Caki2 (cell line): ENCODE measurements around the gene PTPRG. TPM values are rescaled to one million over a fixed set of nuclear protein-coding genes. Genes with fewer than 3 reads are reported as not detected.

ENCODE experiments used
- DNase-seq: peaks from one replicate; pipeline ENCODE4 v3.0.0-alpha.2; 2015; ENCODE audit warnings: low read depth
- in situ Hi-C: cut with HindIII; loops from 2 replicates; pipeline ENCODE4 v1.10.0; 2016; ENCODE audit warnings: low sequenced_read_pairs, low pct_unique_long_range_greater_than_20kb, mixed read lengths
- total RNA-seq: library from RNA; depleted of rRNA; stranded (reverse); fragments of >200 nt; shearing (Covaris generic); gene quantifications from 2 replicates; pipeline ENCODE4 v1.2.3, GENCODE V29; 2014; ENCODE audit warnings: low replicate concordance

Gene PTPRG
- total RNA-seq, 1 experiment from 2014 or later = 9.4 TPM

DNA sequence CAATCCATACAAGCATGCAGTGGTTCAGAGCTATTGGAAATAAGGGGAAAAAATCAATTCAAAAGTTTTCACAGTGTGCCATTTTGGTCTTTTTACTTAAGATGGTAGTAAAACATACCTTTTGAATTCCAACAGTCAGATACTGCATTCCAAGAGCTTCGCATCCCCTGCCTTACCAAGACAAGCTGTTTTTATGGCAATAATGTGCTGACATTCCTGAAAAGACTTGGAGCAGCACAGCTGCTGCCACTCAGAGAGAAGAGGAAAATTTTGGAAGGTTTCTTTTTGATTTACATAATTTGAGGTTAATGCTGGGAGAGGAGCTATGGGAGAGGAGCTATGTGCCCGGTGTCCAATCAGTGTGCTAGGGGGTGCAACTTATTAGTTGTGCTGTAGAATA is 663.7 kb downstream of the PTPRG start:
- DNase-seq = no peak
- in situ Hi-C loops = no loop called here

DNA sequence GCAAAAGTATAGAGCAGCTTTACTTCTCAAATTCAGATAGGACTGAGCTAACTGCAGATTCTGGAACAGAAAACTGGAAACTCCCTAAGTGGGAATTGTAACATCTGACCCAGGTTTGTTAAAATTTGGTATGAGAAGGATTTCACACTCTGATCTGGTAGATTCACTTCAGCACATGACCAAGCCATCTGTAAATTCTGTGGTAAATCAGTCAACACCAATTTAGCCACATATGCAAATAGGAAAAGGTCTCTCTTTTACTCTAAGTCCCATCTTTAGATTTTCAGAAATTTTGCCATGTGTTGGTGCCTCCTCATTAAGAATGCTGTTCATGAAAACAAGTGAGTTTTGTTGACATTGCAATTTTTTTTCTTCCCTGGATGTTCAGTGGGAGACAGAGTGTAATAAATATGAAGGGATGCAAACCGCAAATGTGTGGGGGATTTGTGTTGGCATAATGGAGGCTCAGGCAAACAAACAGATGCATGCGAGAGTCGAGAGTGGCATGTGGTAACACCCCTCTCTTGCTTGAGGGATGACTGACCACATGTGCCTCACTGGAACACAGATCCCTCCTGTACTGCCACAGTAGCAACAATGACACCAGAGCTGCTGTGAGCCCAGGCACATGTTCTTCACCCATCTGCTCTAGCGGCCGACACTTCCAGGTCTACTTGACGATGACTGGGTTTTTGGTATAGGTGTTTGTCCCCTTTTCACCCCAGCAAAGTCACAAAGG is 665.4 kb downstream of the PTPRG start:
- no peak for DNase-seq
- in situ Hi-C loops = no loop called here

DNA sequence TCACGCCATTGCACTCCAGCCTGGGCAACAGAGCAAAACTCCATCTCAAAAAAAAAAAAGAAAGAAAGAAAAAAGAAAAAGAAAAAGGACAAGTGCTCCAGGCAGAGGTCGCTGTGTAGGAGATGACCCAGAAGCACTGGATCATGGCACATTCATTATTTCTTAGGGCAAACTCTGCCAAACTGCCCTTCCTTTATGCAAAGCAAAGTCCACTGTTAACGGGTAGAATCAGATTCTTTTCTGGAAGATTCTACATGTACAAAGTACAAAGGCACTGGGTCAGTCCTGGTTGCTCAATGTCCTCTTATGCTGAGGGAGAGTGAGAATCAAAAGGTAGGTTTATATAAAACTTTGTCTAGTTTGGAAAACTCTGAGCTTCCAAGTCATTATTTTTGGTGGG is 667.1 kb downstream of the PTPRG start:
- in situ Hi-C loops = no loop called here

DNA sequence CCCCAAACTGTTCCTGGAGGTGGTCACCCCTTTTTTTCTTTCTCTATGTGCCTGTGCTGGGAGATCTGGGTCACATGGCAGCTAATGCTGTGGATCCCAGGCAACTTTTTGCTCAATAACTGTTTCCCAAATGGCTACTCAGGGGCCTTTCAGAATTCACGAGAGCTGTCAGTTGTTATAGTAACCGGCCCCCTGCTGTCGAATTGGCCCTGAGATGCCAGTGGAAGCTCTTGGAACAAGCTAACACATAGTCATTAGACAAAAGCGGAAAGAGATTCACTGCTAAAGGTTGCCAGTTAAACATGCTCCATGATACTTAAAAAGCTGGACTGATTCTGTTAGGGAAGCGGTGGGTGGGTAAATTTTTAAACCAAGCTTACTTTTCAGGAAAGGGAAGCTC is 667.8 kb downstream of the PTPRG start:
- DNase-seq = no peak
- in situ Hi-C loops = no loop called here

More for the DNA sequence above, 667.1 kb downstream of the PTPRG start:
- DNase-seq = no peak

DNA sequence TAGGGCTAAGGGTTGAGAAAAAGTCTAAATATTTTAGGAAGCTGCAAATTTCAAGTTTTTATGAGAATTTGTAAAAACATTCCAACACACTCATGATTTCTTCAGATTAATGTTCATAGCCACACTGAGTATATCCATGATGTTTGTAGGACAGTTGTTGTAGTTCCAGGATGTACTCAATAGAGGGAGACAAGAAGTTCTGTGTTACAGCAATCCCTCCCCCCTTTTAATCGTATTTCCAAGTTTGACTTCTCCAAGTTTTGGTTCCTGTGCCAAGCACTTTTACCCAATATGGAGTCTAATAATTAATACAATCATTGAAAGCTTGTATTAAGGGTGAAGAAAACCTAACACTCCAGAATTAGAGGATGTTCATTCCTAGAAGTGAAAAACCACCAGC is 668.5 kb downstream of the PTPRG start:
- DNase-seq = no peak
- in situ Hi-C loops = no loop called here

DNA sequence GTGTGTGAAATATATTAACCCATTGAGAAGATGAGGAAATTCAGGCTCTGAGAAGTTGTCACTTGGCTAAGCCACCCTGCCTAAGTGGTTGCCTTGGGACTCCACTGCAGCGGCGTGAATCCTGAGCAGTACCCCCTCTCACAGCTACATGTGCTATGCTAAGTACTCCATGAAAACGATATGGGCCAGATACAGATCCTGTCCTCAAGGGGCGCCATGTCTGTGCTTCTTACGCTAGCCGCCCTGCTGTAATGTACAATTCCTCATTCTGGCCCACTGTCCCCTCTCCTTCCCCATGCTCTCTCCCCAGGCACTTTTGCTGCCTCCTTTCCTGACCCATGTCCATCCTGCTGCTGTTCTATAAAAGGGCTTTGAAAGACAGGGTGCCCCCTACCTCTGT is 671.7 kb downstream of the PTPRG start:
- in situ Hi-C loops = no loop called here
- no peak for DNase-seq

DNA sequence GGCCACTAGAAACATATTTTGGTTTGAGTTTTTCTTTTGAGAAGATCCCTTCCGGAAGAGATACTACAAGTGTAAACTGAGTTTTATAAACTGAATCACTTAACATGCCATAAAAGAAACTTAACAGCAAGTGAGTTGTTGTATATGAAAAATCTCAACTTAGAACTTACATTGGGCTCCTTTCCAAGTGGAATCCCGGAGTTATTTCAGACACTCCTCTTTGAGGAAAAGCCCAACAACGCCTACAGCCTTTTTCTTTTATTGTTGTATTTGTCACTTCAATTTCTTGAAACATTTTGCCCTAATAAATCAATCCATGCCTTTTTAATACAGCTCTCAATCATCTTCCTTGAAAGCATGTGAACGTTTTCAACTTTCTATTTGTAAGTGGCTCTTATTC is 674.6 kb downstream of the PTPRG start:
- no peak for DNase-seq
- in situ Hi-C loops = no loop called here

DNA sequence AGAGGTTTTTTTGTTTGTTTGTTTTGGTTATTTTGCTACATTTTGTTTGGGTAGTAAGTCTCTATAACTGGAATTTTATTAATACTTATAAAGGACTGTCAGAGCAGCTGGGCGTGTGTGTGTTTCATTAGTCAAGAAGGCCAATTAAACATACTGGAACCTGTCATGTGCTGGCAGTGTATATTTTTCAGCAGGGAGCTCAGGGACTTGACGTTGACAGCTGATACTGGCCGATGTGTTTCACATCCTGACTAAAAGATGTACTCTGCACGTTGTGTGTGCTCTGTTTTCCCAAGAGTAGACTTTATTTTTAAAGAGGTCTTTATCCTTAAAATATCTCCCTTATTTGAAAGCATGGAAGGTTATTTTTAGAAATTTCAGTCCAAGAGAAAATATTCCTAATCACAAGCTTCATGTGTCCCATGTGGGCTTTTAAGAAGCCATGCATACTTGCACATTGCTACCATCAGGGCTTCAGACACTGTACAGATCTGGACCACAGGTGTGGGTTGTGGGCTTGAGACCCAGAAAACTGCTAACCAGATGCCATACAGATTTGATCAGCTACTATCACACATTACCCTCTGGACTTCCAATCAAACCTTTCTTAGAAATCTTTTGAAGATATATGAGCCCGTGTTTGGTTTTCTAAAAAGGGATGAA is 676.0 kb downstream of the PTPRG start:
- DNase-seq = no peak
- in situ Hi-C loops = no loop called here

DNA sequence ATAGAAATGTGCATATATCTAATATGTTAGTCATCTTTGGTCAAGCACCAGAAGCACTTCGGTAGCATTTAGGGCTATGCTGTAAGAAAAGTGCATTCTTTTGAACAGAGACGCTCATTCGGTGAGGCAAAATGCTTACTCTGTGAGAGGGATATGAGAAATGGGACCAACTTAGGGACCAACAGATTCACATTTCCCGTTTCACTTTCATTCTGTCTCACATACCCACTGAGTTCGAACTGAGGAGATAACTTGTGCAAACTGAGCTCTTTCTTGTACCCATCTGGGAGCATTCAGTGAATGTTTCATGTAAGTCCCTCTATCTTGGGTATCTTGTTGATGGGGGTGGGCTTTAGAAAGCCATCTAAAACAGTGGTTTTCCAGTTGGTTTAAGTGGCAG is 676.6 kb downstream of the PTPRG start:
- in situ Hi-C loops = no loop called here
- no peak for DNase-seq

DNA sequence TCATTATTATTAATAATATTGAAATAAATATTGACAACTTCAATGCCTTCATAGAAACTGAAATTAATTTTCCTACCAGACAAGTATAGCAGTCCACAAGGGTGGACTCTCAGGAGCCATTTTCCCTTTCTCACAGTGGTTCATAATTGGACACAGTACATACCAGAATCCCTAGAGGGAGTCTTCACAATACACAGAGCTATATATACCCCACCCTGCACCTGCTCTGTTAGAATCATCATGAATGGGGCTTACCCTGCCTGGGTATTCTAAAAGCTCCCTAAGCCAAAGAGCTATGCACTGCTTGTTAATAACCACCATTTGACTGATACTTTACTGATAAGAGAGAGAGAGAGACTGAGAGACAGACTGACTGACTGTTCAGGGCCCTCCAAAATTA is 677.1 kb downstream of the PTPRG start:
- in situ Hi-C loops = no loop called here
- no peak for DNase-seq

DNA sequence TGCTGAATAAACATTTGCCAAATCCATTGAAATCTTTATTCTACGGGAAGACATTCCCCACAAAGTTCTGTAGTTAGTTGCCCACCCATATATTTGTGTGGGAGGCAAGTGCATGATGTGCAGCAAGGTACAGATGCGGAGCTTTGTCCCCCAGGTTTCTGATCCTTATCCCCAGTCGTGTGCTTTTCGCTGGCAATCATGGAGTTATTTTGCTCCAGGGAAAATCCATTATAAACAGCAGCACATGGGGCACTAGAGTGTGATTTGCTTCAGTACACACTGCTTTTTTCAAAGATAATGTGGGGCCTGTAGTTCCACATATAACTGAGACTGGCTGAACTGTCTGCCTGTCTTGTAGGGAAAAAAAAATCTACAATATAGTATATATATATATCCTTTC is 679.9 kb downstream of the PTPRG start:
- in situ Hi-C loops = no loop called here
- DNase-seq = no peak

DNA sequence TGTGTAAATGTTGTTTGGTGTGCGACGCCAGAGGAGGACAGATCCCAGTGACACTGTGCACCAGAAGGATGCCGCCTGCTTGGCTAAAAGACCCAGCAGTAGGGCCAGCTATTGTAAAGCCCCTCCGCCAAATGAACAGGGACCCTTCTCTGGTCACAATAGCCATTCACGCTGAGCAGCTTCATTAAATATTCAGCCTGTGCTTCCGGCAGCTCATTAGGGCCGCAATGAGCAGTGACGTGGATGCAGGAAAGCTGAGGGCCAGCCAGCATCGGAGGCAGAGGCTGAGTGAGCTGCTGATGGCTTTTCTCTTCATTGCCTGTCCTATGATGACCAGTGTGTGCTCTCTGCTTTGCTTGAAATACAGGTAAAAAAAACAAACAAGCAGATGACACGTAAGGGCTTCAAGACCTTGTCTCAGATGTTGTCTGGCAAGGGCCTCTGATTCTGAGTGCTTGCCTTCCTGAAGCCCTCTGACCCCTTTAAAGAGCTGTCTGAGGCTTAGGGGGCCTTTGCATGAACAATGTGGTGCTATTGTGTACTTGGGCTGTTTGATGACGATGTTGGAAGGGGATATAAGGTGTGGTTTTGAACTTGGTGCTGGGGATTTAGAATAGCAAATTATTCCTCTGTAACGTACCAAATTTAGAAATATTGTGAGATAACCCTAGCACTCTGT is 681.6 kb downstream of the PTPRG start:
- in situ Hi-C loops = no loop called here
- DNase-seq = no peak

DNA sequence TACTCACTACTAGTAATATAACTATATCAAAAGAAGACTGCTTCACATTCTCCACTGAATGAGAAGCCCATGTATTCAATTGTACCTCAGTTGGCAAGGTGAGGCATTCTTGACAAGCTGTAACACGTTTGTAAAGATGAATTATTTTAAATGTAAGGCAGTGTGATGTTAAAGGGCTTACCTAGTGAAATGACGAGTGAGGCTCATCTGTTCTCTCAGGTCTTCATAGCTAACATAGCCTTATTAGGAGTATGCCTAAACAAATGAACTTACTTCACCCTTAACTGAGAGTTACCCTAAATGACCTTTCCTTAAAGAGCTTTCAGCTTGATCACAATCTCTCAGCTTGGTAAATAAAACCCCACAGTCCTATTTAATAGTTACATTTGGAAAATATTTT is 684.7 kb downstream of the PTPRG start:
- DNase-seq = no peak
- in situ Hi-C loops = no loop called here

DNA sequence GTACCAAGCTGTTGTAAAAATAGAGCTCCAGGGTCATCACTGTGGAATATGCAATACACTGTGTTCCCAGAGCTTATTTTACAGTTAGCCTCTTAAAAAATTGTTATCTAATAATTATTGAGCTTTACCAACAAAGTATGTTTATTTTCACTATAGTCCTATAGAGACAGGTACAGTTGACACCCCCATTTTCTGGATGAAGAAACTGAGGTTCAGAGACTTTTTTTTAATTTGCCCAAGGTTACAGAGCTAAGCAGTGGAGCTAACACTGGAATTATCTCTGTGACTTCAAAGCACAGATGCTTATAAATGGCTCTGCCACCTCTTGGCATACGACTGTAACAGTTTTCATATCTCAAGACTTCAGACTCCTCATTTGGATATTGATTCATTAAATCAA is 685.6 kb downstream of the PTPRG start:
- DNase-seq = no peak
- in situ Hi-C loops = no loop called here

DNA sequence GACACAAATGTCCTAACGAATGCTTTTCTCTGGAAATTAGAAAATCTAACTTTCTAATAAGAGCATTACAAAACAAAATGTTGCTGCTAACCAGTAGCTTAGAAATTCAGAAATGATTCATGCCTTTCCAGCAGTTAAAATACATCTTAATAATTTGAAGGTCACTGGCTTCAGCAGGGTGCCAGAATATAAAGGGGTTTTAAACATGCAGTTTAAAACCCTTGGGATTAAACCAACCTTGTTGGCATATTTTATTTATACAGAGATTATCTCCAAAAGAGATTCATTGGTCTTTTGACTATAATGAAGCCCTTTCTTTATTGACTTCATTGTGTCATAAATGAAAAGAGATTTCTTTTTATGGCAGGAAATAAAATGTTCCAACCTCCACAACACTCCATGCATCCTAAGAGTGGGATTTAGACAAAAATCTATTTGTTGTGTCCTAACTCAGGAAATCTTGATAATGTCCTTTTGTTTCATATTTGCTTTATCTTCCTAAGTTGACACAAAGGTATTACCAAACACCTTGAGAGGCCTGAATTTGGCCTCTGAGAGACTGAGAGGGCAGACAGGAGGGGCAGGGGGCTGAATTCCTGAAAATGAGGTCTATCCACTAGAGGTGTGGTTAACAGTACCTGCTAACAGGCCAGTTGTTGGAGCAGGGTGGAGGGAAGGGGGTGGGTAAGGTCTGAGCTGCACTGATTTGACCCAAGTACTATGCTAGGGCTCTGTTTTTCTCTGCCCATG is 687.5 kb downstream of the PTPRG start:
- in situ Hi-C loops = no loop called here
- no peak for DNase-seq

DNA sequence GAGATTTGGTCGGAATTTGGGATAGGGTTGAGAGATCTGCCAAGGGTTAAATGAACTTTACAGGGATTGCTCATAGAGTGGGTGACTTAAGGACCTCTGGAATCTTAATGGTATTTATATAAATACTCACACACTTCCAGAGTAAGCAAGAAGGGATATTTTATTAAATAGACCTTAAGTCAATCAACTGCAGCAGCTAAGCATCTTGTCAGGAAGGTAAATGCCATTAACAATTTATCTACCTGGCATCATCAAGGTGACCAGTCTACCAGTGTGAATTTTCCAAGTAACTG is 688.1 kb downstream of the PTPRG start:
- DNase-seq = no peak
- in situ Hi-C loops = no loop called here

DNA sequence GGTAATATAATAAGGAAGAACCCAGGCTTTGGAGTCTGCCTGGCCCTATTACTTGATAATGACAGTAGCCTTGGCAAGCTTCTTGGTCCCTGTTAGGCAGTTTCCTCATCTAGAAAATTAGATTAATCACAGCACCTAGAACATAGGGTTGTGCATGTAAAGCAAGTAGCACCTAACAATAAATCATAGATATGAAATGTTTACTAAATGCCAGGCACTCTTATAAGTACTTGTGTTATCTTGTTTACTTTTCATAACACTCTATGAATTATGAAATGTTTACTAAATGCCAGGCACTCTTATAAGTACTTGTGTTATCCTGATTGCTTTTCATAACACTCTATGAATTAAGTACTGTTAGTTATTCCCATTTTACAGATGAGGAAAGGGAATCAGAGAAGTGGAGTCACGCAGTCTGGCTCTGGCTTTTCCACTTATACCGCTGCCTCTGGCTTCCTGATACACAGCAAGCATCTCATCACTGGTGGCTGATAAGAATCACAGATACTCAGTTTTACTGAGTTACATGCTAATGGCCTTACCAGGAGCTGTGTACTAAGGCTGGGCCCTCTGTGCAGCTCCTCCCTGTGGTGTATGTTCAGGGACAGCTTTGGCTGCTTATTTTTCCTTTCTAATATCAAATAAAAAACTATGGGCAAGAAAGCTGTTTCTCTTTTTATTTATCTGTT is 688.6 kb downstream of the PTPRG start:
- DNase-seq = no peak
- in situ Hi-C loops = no loop called here

DNA sequence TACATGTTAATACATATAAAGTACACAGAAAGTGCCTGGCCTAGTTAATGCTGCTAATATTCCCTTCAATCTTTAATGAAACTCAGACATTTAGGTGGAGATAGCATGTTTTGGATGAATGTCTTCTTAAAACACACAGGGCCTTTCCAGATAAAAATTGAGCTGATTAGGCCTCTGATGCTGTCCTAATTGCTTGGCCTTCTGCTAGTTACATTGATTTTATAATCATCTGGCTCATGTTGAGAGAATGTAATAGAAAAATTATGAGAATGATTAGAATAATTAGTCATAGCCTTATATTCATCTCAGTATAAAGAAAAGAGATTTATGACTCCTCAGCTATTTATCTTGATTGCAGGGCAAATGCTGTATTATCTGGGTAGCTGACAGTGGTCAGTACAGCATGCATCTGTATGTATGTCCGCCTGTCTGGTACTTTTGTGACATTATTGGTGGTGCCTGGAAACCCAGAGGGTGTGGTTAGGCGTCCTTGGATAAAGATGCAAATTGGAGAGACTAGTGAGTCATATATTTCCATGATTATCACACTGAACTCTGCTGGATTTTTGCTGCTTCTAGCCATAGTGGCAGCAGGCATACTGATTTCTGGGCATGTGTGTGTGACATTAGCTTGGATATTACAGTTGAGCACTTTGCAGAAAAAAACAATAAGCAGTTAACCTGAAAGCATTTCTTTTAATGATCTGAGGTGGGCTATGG is 691.2 kb downstream of the PTPRG start:
- no peak for DNase-seq
- in situ Hi-C loops = no loop called here
